ENCODE data around the gene SLC30A1. TPM values are rescaled to one million over a fixed set of nuclear protein-coding genes. Genes with fewer than 3 reads are reported as not detected.

SLC30A1 gene
- total RNA-seq, 4 donors from 2014 or later: 34.1 to 55.5 (median 45.2) TPM

DNA sequence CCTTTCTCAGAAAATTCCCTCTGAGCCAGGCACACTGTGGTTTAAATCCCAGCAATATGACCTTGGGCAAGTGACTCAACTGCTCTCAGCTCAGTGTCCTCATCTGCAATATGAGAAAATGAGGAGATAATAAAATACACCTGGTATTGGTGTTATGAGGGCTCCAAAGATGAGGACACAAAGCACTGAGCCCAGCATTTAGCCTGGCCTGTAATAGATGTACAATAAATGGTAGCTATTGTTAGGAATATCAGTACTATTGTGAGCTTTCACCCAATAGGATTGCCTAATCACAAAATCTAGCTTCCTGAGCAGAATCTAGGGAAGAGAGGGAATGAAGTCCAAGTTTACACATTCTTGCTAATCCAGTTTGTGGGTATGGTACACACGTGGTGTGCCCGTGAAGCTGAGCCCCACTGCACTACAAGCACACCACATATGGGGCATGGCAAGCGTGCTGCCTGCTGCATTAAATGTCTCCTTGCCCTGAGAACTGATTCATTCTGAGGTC lies 24.3 kb upstream of the SLC30A1 start:
- H3K4me3 ChIP-seq (ENCODE audit: low read depth, poor library complexity, severe bottlenecking): no peak overlapping the region
- no peak for DNase-seq (ENCODE audit: low spot score in 2 of 2)
- TF ChIP-seq, protein P1, sequence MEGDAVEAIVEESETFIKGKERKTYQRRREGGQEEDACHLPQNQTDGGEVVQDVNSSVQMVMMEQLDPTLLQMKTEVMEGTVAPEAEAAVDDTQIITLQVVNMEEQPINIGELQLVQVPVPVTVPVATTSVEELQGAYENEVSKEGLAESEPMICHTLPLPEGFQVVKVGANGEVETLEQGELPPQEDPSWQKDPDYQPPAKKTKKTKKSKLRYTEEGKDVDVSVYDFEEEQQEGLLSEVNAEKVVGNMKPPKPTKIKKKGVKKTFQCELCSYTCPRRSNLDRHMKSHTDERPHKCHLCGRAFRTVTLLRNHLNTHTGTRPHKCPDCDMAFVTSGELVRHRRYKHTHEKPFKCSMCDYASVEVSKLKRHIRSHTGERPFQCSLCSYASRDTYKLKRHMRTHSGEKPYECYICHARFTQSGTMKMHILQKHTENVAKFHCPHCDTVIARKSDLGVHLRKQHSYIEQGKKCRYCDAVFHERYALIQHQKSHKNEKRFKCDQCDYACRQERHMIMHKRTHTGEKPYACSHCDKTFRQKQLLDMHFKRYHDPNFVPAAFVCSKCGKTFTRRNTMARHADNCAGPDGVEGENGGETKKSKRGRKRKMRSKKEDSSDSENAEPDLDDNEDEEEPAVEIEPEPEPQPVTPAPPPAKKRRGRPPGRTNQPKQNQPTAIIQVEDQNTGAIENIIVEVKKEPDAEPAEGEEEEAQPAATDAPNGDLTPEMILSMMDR (IDR thresholded peaks at IDR 0.05): no peak
- TF ChIP-seq POLR2A (IDR thresholded peaks at IDR 0.05): no peak
- intact Hi-C loops (cut with DNase I; ENCODE audit: low total_unique reads): no loop called here
- WGBS, 2 donors: 48 to 61% methylated on average over 3 of the region's 3 CpGs

DNA sequence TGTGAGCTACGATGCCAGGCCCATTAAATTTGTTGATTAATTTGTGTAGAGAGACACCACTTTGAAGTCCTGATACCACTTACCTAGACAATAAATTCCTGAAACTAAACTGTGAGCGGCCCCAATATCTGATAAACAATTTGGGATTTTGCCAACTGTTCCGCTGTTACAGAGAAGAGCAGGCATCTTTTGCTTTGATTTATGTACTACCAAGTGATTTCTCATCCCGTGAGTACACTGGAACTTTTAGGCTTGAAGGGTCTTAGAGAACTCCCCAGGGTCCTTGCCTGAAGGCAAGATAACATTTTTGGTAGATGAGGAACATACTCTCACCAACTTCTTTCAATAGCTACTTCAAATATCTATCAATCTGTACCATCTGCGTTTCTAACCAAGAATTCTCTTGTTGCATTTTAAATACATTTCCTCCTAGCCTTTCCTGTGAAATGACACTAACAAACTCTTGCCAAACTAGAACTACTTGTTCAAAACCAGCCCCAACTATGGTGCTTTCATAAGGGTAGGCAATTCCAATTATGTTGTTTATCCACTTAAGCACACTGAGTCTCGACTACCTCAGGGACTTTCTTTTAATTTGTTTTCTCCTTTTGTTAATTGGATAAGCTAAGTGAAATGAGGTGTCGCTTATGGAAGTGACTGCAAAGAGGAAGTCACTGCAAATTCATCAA lies 23.2 kb upstream of the SLC30A1 start:
- H3K4me3 ChIP-seq (ENCODE audit: low read depth, poor library complexity, severe bottlenecking): no peak overlapping the region
- WGBS, 2 donors: 31 to 34% methylated on average over 7 of the region's 7 CpGs
- no peak for DNase-seq (ENCODE audit: low spot score in 2 of 2)
- intact Hi-C loops (cut with DNase I; ENCODE audit: low total_unique reads): no loop called here
- TF ChIP-seq, protein P1 (IDR thresholded peaks at IDR 0.05): no peak
- TF ChIP-seq POLR2A (IDR thresholded peaks at IDR 0.05): no peak

DNA sequence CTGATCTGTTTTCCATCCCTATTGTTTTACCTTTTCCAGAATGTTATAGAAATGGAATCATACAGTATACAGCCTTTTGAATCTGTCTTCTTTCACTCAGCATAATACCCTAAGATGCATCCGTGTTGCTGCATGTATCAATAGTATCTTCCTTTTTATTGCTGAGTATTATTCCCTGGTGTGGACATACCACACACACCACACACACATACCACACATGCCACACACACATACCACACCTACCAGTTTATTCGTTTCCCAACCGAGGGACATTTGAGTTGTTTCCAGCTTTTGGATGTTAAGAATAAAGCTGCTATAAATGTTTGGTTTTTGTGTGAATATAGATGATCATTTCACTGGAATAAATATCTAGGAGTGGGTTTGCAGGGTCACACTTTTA lies 22.2 kb upstream of the SLC30A1 start:
- DNase-seq (ENCODE audit: low spot score in 2 of 2): no peak
- 71 to 82% methylated on average over 3 of the region's 3 CpGs for WGBS, 2 donors
- no peak for TF ChIP-seq POLR2A (IDR thresholded peaks at IDR 0.05)
- TF ChIP-seq, protein P1 (IDR thresholded peaks at IDR 0.05): no peak
- intact Hi-C loops (cut with DNase I; ENCODE audit: low total_unique reads): no loop called here
- no peak overlapping the region for H3K4me3 ChIP-seq (ENCODE audit: low read depth, poor library complexity, severe bottlenecking)

DNA sequence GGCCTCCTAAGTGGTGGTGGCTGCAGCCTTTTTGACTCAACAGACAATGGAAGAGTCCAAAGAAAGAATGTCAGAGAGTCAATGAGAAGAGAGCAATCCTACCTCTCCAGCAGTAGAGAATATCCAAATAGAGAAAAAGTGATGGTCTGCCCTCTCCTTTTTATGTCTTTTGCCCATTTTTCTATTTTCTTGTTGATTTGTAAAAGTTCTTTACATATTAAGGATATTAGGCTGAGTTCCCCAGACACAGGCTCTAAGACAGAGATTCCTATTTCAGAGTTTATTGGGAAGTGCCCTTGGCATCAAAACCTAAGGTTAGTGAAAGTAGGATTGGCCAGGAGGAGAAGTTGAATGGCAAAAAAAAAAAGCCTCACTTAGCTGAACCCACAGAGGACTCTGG lies 20.3 kb upstream of the SLC30A1 start:
- DNase-seq (ENCODE audit: low spot score in 2 of 2): no peak
- intact Hi-C loops (cut with DNase I; ENCODE audit: low total_unique reads): no loop called here
- no peak overlapping the region for H3K4me3 ChIP-seq (ENCODE audit: low read depth, poor library complexity, severe bottlenecking)
- TF ChIP-seq, protein P1 (IDR thresholded peaks at IDR 0.05): no peak
- no peak for TF ChIP-seq POLR2A (IDR thresholded peaks at IDR 0.05)

DNA sequence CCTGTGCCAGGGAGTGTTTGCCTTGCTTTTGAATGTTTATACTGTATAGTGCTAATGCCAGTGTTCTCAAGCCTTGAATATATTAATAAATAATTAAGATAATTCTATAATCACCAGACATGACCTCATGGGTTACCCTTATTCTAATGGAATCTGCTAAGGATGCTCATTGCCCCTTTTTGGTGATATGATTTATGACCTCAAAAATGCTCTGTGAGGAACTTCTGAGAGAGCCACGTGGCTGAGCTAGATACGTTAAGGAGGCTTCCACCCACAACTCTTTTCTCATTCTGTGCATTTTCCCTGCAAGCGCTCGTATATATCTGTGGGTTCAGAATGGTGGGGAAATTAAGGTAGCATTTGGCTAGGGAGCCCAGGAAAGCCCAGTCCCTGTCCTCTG lies 19.6 kb upstream of the SLC30A1 start:
- TF ChIP-seq, protein P1 (IDR thresholded peaks at IDR 0.05): no peak
- TF ChIP-seq POLR2A (IDR thresholded peaks at IDR 0.05): no peak
- WGBS, 2 donors: 68 to 75% methylated on average over 4 of the region's 4 CpGs
- H3K4me3 ChIP-seq (ENCODE audit: low read depth, poor library complexity, severe bottlenecking): no peak overlapping the region
- intact Hi-C loops (cut with DNase I; ENCODE audit: low total_unique reads): no loop called here
- DNase-seq (ENCODE audit: low spot score in 2 of 2): no peak

Data from lower leg skin (tissue), 4 donors.